Stimulated activated naive CD4-positive, alpha-beta T cell (primary cell): ENCODE measurements around the gene SEC63.
A peak's percentile ranks its signal among the peaks of the same experiment; 100 is the strongest.
"Not testable (repeated sequence)": the region's sequence is repeated elsewhere in the genome, so short reads cannot be mapped to it uniquely, and the experiment has no call there.

Source experiments
- DNase-seq, 6 experiments: peaks; one replicate each; lab custom pipeline; 2025; lab: John Stamatoyannopoulos, UW

Gene SEC63

DNA sequence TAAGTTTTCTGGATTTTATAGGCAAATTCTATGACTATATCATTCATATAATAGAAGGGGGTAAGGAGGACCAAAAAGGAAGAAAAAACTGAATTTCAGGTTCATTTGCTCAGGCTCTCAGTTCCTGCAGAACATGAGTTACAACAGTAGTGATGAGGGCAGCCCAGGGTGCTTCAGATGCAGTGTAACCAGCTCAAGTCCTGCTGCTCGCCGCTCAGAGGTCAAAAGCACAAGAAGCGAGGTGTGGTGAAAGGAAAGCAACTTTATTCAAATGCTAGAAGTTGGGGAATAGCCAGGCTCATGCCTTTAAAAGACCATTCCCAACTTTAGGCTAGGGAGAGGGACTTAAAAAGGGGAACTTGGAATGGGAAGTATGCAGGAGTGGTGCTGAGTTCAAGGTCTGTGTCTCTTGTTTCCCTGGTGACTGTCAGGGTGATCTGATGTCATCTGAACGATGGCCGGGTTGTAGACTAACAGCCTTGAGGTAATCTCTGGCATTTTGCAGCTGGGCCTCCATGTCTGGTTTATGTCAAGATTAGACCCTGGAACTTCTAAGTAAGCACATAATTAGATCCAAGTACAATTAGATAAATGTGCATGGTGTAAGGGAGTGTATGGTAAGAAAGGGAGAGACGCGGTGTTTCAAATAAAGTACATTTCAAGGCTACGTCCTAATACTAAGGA lies 14.5 kb upstream of the SEC63 start:
- no peak for DNase-seq

DNA sequence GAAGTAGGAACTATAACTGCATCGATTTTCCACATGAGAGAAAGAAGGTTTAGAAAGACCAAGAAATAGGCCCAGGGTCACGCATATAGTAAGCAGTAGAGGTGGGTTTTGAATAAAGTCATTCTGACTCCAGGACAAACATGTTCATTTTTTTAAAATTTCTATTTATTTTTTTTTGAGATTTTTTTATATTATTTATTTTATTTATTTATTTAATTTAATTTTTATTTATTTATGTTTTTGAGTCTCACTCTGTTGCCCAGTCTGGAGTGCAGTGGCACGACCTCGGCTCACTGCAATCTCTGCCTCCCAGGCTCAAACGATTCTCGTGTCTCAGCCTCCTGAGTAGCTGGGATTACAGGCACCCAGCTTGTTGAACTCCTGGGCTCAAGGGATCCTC lies 13.2 kb upstream of the SEC63 start:
- no peak for DNase-seq

GRCh38 chr6:107970255-107970654 lies 12.2 kb upstream of the SEC63 start:
- no peak for DNase-seq

DNA sequence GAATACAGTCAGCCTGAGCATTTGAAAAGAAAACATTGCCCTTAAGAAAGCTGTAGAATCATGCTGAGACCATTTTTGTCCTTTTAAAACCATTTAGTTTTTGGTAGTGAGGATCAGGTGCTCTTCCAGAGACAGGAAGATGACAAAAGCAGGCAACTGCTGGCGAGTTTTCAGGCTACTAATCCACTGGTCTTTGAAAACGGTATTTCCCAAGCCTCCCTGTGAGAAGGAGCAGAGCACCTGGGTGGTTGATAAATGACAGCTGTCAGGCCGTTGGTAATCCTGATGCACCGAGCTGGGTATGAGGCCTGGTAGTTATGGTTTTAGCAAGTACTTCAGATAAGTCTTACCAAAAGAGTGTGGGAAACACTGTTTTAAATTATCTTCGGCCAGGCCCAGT lies 10.1 kb upstream of the SEC63 start:
- DNase-seq = no peak

DNA sequence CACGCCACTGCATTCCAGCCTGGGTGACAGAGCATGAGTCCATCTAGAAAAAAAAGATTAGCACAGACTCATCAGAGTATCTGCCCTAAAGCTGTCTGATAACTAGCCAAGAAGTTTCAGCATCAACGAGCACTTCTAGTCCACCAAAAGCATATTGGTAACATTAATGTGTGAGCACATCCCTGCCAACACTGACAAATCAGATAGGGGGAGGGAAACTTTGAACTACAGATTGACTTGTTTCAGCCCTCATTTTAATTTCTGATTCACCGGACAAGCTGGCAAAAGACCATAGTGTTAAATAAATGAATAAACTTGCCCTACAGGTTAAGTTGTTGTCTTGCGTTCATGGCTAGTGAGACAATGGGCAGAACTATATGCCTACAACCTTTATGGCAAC lies 7.7 kb upstream of the SEC63 start:
- no peak for DNase-seq

- DNase-seq = no peak
Observed at GRCh38 chr6:107962723-107963122, 4.7 kb upstream of the SEC63 start.

- no peak for DNase-seq
Observed at GRCh38 chr6:107959392-107959791, 1.4 kb upstream of the SEC63 start.

DNA sequence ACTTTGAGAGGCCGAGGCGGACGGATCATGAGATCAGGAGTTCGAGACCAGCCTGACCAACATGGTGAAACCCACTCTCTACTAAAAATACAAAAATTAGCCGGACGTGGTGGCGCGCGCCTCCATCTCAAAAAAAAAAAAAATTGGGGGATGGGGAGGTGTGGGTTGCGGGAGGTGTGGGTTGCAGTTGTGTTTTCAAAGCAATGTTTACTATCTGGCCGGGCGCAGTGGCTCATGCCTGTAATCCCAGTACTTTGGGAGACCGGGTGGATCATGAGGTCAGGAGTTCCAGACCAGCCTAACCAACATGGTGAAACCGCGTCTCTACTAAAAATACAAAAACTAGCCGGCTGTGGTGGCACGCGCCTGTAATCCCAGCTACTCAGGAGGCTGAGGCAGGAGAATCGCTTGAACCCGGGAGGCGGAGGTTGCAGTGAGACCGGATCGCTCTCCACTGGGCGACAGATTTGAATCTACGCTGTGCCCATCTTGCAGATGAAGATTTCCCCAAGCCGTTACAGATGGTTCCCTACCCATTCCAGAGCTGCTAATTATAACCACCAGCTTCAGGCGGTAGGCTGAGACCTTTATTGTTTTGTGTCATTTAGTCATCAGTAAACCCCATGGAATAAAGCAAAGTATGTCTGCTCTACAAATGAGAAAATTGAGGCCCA lies 818 bp upstream of the SEC63 start:
- not testable (repeated sequence) for DNase-seq

- DNase-seq = peak; percentile 10 to 72 (median 62)
Observed at GRCh38 chr6:107957308-107957908, 600 bp downstream of the SEC63 start.

DNA sequence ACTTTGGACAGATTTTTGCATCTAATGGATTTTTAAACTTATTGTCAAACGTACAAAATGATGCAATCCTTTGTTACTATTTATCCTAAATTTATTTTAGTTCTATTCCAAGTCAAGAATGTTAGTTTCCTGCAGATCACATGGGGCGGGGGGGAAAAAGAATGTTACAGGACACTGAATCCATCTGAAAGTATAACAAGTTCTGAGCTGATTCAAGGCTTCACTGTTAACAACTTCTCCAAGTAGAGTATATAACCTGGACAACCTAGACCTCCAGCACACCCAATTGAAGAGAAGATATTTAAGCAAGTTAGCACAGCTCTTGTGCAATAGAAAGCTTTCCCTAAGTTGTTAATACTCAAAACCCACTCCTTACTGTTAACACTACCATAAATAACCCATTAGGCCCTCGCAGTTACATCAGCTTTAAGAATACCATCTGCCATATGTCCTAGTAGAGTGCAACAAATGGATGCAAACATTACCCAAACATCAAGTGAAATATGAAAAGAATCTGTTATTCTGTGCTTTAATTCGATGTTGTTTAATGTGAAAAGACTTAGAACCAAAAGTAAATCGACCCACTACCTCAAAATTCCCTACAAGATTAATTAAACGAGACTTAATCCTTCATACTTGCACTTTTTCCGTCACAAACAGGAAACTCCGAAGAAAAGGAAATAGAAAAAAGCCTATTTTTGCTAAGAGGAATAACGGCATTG lies 1.3 kb downstream of the SEC63 start:
- DNase-seq = no peak

DNA sequence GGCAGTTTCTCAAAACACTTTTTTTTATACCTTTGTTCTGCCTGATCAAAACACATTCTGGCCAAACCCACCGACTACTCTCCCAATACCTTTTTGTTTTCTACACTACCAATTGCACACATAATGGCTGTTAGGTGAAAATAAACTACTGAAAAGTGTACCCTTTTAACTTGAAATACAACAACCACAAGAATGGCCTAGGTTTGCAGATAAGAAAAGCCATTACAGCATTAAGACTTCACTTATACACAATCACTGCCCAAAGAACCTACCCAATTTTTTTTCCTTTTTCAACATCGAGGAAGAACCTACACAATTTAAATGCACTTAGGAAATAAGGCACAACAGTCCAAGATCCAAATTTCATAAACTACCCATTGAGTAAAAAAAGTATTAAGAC lies 1.8 kb downstream of the SEC63 start:
- no peak for DNase-seq

GRCh38 chr6:107953858-107954414 lies 4.1 kb downstream of the SEC63 start:
- DNase-seq = not testable (repeated sequence)

- peak in 2 of 6 experiments; percentile 13 to 16 for DNase-seq
Observed at GRCh38 chr6:107943626-107944439, 14.2 kb downstream of the SEC63 start.

GRCh38 chr6:107942142-107942541 lies 15.9 kb downstream of the SEC63 start:
- no peak for DNase-seq

DNA sequence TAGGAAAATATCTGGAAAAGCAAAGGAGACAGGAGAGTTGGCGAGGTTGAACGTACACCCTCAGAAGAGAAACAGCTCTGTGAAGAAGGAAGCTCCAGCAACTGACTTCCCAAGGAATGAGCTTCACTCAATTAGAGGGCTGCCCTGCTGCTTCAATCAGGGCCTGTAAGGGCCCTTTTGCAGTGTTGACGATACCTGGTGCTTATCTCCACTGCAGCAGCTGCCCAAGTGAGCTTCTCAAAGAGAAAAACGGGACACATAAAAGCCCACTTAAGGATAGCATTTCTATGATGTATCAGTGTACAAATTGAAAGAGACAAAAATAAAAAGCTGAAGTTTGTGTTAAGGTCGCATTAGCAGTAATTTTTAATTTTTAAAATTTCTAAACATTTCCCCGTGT lies 16.4 kb downstream of the SEC63 start:
- DNase-seq = no peak

GRCh38 chr6:107941199-107941598 lies 16.8 kb downstream of the SEC63 start:
- no peak for DNase-seq

DNA sequence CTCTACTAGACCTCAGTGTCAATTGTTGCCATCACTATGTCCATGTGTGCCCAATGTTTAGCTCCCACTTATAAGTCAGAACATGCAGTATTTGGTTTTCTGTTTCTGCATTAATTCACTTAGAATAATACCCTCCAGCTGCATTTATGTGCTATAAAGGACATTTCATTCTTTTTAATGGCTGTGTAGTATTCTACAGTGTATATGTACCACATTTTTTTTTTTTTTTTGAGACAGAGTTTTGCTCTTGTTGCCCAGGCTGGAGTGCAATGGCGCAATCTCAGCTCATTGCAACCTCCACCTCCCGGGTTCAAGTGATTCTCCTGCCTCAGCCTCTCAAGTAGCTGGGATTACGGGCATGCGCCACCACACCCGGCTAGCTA lies 21.1 kb downstream of the SEC63 start:
- not testable (repeated sequence) for DNase-seq

DNA sequence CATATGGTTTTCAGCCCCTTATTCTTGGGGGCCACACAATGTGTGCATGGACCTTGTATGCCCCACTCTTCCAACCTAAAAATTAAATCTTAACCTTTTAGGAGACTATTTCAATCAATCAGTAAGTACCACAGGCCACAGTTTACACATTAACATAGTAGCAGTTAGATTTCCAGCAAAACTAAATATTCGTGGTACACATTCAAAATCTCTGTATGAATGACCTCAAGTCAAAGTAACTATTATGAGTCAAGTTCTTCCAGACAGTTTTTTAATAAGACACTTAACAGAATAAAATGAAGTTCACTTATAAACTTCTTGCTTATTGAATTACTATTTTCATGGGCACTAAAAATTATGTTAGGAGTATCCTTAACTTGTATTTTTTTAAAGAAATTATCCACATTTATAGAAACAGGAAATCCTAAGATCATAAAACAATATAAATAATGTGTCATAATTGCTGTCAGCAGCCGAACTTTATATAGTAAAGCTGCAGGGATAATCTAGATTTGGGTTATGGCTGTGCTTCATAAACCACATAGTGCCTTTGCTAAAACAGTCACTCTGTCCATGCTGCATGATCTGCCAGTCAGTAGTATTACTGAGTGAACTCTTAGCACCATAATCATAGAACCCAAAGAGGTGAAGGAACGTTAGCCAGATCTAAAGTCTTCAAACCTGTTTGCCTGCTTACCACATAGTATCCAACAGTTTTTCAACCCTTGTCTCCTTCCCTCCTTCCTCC lies 21.7 kb downstream of the SEC63 start:
- DNase-seq = no peak

DNA sequence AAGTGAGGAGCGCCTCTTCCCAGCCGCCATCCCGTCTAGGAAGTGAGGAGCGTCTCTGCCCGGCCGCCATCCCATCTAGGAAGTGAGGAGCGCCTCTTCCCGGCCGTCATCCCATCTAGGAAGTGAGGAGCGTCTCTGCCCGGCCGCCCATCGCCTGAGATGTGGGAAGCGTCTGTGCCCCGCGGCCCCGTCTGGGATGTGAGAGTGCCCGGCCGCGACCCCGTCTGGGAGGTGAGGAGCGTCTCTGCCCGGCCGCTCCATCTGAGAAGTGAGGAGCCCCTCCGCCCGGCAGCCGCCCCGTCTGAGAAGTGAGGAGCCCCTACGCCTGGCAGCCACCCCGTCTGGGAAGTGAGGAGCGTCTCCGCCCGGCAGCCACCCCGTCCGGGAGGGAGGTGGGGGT lies 23.8 kb downstream of the SEC63 start:
- DNase-seq = not testable (repeated sequence)

DNA sequence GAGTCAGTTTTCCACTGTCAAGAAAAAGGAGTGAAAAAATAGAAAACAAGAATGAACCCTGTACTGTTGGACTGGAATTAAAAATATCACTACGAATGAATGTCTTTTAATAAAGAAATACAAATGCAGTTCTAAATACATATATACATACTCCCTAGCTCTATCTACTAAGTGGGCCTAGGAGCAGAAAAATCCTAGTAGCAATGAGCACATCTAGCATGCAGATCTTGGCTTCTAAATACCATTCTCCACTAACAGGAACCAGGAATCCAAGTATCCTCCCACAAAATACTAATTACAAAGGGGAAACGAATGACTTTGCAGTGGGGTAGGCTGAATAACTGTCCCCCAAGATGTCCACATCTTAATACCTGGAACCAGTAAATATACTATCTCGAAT lies 25.4 kb downstream of the SEC63 start:
- no peak for DNase-seq

- no peak for DNase-seq
Observed at GRCh38 chr6:107931894-107932293, 26.1 kb downstream of the SEC63 start.
